ENCODE data around the gene TMEM164.

TMEM164 gene

GRCh38 chrX:110175696-110176095 is 172.8 kb downstream of the TMEM164 start:
- DNase-seq (ENCODE audit: low read depth in 1 of 2, low spot score in 1 of 2), result no peak
- Histone ChIP-seq H3K27ac (replicated peaks) (peak overlapping the region; percentile 32), H3K4me3 (replicated peaks; ENCODE audit: insufficient read depth, low read length) (no peak overlapping the region), H3K27me3 (ENCODE audit: insufficient read depth, poor library complexity, severe bottlenecking) (no peaks in the 10 kb centered on the region)
- TF ChIP-seq SPI1 (IDR thresholded peaks at IDR 0.05; ENCODE audit: borderline replicate concordance, low read depth), result no peak
- no peak for TF ChIP-seq REST (IDR thresholded peaks at IDR 0.05; ENCODE audit: insufficient replicate concordance, low read depth)

- Histone ChIP-seq H3K4me3 (replicated peaks; ENCODE audit: insufficient read depth, low read length) (no peak overlapping the region), H3K27me3 (ENCODE audit: insufficient read depth, poor library complexity, severe bottlenecking) (no peaks in the 10 kb centered on the region), H3K27ac (replicated peaks) (no peak overlapping the region)
- no peak for DNase-seq (ENCODE audit: low read depth in 1 of 2, low spot score in 1 of 2)
- TF ChIP-seq CTCF (IDR thresholded peaks at IDR 0.05; ENCODE audit: insufficient read depth, low read length), result no peak
- TF ChIP-seq REST (IDR thresholded peaks at IDR 0.05; ENCODE audit: insufficient replicate concordance, low read depth), result no peak
- no peak for TF ChIP-seq POLR2AphosphoS5 (IDR thresholded peaks at IDR 0.05; ENCODE audit: low read depth)
- no peak for TF ChIP-seq SPI1 (IDR thresholded peaks at IDR 0.05; ENCODE audit: borderline replicate concordance, low read depth)
- no peak for TF ChIP-seq GABPA (IDR thresholded peaks at IDR 0.05; ENCODE audit: low read depth)
Observed at GRCh38 chrX:110178179-110178865, 175.4 kb downstream of the TMEM164 start.

GRCh38 chrX:110180176-110180927 is 177.4 kb downstream of the TMEM164 start:
- Histone ChIP-seq H3K27ac (replicated peaks) (no peak overlapping the region), H3K4me3 (replicated peaks; ENCODE audit: insufficient read depth, low read length) (no peak overlapping the region), H3K27me3 (ENCODE audit: insufficient read depth, poor library complexity, severe bottlenecking) (no peaks in the 10 kb centered on the region)
- TF ChIP-seq SPI1 (IDR thresholded peaks at IDR 0.05; ENCODE audit: borderline replicate concordance, low read depth) (no peak), REST (IDR thresholded peaks at IDR 0.05; ENCODE audit: insufficient replicate concordance, low read depth) (no peak), CTCF (IDR thresholded peaks at IDR 0.05; ENCODE audit: insufficient read depth, low read length) (no peak), POLR2AphosphoS5 (IDR thresholded peaks at IDR 0.05; ENCODE audit: low read depth) (no peak), GABPA (IDR thresholded peaks at IDR 0.05; ENCODE audit: low read depth) (no peak)
- DNase-seq (ENCODE audit: low read depth in 1 of 2, low spot score in 1 of 2), result no peak
